T-helper 2 cell treated with Interferon-gamma antibody and Interleukin-4, amounts not matched to agents 100 ng/mL and 5 ng/mL, for 36 hours (primary cell): ENCODE data around the gene VIPR2. TPM values are rescaled to one million over a fixed set of nuclear protein-coding genes. Genes with fewer than 3 reads are reported as not detected.

Experiments used
- intact Hi-C: fragments of 100-400 bp; cut with micrococcal nuclease; formaldehyde crosslinking; loops from one replicate; pipeline ENCODE4 v1.15.1; 2023
- total RNA-seq: library from RNA; stranded (reverse); gene quantifications from 2 replicates; pipeline ENCODE4 v1.2.3, GENCODE V29; 2022

The VIPR2 gene
- total RNA-seq, 1 donor from 2014 or later, result 2.2 TPM

- intact Hi-C loops, result no loop called here
Observed at GRCh38 chr7:159068893-159069448, 75.7 kb downstream of the VIPR2 start.

- intact Hi-C loops, result no loop called here
Observed at GRCh38 chr7:159068488-159068811, 76.2 kb downstream of the VIPR2 start.

GRCh38 chr7:159067576-159068487 is 76.8 kb downstream of the VIPR2 start:
- intact Hi-C loops, result no loop called here

- intact Hi-C loops, result no loop called here
Observed at GRCh38 chr7:159066816-159067575, 77.7 kb downstream of the VIPR2 start.

DNA sequence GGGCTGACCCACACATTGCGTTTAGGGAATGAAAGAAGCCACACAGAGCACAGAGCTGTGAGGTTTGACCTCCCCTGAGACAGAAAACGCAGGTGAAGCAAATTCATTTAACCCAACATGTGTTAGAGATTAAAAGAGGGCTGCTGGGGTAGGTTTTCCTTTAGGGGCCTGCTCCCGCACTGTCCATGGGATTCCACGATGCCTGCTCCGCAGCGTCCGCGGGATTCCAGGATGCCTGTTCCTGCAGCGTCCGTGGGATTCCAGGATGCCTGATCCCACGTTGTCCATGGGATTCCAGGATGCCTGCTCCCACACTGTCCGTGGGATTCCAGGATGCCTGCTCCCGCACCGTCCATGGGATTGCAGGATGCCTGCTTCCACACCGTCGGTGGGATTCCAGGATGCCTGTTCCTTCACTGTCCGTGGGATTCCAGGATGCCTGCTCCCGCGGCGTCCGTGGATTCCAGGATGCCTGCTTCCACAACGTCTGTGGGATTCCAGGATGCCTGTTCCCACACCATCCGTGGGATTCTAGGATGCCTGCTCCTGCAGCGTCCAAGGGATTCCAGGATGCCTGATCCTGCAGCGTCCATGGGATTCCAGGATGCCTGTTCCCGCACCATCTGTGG is 78.7 kb downstream of the VIPR2 start:
- intact Hi-C loops, result no loop called here

DNA sequence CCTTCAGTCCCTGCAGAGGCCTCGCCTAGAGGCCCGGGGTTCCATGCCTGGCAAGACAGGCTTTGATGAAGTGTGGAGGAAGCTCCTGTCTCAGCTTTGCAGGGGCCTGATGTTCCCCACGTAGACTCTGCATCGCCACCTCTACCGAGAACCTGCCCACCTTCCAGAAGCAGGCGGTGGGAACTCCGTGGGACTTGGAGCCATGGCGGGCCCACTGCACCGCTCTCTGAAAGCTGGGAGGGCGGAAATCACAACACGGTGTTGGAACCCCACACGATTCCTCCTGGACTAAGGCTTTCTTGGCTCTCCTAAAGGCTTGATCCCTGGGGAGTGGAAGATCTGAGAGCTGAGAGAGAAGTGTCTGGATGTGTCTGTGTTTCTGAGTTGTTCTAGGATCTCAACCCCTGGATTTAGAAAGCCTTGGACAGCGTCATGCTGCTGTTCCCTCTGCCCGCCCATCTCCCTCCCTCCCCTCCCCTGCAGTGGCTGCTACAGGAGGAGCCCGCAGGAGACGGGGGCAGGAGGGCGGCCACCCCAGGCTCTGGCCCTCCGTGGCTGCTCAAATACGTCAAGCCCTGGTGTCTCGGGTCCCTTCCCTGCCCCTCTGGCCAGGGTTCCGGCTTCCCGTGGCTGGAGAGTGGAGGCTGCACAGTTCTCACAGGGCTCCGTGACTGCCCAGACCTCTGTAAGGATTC is 79.7 kb downstream of the VIPR2 start:
- intact Hi-C loops, result no loop called here

DNA sequence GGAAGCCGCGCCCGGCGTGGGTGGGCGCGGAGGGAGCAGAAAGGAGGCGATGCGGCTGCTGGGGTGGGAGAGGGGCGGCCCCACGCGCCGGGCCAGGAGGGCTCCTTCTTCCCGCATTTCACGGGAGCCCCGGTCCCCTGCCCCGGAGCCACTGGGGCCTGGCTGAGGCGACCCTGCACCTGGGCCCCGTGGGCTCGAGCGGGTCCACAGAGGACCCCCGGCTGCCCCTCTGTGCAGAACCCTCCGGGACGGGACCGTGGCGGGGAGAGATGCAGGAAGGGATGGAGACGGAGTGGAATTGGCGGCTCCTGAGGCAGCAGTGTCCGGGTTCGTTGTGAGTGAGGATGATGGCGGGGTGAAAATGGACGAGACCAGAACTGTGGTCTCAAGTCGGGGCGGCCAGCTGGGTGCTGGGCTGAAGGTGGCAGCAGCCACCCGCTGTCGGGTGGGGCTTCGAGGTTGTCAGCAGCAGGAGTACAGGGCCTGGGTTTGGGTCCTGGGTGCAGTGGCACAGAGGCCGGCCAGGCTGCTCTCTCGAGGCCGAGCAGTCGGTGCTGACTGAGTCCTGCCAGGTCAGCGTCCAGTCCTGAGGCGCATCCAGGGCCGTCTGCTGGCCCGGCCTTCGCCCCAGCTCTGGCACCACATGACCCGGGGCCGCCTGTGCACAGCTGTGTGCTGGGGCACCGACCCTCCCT is 80.4 kb downstream of the VIPR2 start:
- intact Hi-C loops, result no loop called here

DNA sequence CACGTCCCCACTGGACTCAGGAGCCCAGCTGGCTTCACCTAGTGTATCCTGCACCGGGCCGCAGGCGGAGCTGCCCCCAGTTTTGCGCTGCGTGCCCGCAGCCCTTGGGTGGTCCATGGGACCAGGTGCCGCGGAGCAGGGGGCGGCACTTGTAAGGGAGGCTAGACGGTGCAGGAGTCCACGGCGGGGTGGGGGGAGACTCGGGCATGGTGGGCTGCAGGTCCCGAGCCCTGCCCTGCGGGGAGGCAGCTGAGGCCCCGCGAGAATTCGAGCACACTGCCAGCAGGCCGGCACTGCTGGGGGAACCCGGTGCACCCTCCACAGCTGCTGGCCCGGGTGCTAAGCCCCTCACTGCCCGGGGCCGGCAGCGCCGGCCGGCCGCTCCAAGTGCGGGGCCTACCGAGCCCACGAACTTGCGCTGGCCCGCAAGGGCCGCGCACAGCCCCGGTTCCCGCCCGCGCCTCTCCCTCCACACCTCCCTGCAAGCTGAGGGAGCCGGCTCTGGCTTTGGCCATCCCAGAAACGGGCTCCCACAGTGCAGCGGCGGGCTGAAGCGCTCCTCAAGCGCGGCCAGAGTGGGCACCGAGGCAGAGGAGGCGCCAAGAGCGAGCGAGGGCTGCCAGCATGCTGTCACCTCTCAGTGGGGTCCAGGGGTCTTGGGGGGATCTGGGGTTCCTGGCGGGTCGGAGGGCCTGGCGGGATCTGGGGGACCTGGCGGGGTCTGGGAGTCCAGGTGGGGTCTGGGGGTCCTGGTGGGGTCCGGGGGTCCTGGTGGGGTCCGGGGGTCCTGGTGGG is 81.4 kb downstream of the VIPR2 start:
- intact Hi-C loops, result no loop called here

GRCh38 chr7:159062569-159062968 is 82.1 kb downstream of the VIPR2 start:
- intact Hi-C loops, result no loop called here

GRCh38 chr7:159061674-159062212 is 82.9 kb downstream of the VIPR2 start:
- intact Hi-C loops, result no loop called here

DNA sequence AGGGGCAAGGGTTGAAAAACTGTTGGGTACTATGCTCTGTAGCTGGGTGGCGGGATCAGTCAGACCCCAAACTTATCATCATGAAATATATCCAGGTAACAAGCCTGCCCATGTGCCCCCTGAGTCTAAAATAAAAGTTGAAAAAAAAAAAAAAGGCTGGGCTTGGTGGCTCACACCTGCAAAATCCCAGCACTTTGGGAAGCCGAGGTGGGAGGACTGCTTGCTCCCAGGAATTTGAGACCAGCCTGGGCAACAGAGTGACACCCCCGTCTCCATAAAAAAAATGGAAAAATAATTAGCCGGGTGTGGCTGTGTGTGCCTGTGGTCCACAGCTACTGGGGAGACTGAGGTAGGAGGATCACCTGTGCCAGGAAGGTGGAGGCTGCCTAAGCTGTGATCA is 83.5 kb downstream of the VIPR2 start:
- intact Hi-C loops, result no loop called here

DNA sequence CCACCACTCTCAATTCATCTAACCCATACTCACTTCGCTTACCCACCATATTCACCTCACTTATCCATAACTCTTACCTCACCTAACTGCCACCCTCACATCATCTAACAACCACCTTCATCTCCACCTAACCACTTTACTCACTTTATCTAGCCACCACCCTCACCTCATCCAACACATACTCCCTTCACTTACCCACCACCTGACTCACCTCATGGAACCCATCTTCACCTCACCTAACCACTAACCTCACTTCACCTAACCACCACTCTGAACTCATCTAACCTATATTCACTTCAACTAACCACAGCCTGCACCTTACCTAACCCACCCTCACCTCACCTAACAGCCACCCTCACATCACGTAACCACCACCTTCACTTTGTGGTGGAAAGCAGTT is 84.2 kb downstream of the VIPR2 start:
- intact Hi-C loops, result no loop called here

GRCh38 chr7:159059629-159060028 is 85.0 kb downstream of the VIPR2 start:
- intact Hi-C loops, result loop anchor here (10.0 kb wide), 1 partner anchor 85 kb away; the partner anchor contains the start of gene VIPR2

DNA sequence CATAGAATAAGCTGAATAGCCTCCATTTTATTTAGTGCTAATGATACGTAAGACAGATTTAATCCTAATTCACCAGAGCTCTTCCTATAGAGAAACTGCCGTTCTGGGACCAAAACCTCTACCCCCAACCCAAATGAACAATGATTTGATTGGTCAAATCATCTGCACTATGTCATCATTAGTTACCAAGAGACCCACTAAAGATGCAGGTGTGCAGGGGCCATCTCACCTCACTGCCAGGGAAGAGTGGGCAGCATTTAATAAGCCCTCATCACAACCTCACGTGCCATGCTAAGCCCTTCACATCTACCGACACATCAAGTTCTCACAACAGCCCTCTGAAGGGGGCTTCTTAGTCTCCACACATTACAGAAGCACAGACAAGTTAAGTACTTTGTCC is 87.0 kb downstream of the VIPR2 start:
- intact Hi-C loops, result loop anchor here (10.0 kb wide), 1 partner anchor 87 kb away; the partner anchor contains the start of gene VIPR2

- intact Hi-C loops, result loop anchor here (10.0 kb wide), 1 partner anchor 88 kb away; the partner anchor contains the start of gene VIPR2
Observed at GRCh38 chr7:159056737-159057136, 87.9 kb downstream of the VIPR2 start.

- intact Hi-C loops, result loop anchor here (2.0 to 10.0 kb wide), 2 partner anchors 93 to 145 kb away; partner anchors contain the start of gene VIPR2
Observed at GRCh38 chr7:159051916-159052315, 92.8 kb downstream of the VIPR2 start.

DNA sequence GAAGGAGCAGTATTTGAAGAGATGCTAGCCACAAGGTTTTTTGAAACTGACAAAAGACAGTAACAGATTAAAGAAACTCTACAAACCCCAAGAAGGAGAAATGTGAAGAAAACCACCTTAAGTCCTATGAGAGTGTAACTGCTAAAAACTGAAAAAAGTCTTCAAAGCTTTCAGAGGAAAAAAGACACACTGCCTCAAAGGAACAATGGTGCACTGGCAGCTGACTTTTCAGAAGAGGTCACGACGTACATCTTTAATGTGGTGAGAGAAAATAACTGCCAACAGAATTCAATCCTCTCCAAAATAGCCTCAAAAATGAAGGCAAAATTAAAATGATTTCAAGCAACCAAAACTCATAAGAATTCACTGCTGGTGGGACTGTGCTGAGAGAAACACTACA is 94.0 kb downstream of the VIPR2 start:
- intact Hi-C loops, result loop anchor here (2.0 to 10.0 kb wide), 2 partner anchors 94 to 146 kb away; partner anchors contain the start of gene VIPR2

DNA sequence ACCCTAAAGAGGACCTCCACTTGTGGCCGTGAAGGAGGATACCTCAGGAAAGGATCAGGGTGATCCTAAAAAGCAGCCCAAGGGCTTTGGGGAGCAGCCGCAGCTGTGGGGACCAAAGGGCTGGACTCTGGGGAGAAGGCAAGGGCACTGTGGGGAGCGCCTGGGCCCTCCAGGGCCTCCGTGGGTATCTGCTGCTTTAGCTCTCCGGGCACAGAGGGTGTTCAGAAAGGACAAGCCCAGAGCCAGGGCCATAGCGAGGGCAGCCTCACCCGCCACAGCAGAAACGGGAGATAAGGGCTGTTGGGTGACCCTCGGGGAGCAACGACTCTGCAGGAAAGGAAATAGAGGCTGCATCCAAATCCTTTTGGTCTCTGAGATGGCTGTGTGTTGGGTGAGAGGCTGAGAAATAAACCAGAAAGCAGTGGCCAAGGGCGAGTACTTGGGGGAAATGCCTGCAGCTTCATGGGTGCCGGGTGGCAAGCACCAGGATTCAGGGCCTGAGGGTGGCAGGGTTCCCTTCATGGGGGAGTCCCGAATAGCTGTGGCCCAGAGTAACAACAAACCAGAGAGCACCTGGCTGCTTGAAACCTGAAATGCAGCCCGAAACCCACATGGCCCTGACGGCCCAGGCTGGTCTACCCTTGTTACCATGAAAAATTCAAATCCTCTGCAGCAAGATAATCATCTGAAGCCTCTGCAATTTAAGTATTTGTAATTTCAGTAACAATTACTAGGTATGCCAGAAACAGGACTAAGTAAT is 95.2 kb downstream of the VIPR2 start:
- intact Hi-C loops, result loop anchor here (2.0 to 10.0 kb wide), 2 partner anchors 95 to 147 kb away; partner anchors contain the start of gene VIPR2
